Measurements from ENCODE around the gene SFI1.

GRCh38 chr22:31637891-31638618, 141.7 kb downstream of the SFI1 start:
- TF ChIP-seq CTCF (IDR thresholded peaks at IDR 0.05; ENCODE audit: control extremely low read depth in 1 of 3, insufficient read depth in 1 of 3, low read depth in 1 of 3, low read length in 3 of 3) (no peak), POLR2A (IDR thresholded peaks at IDR 0.05; ENCODE audit: control extremely low read depth in 1 of 2, low read depth in 2 of 2, low read length in 2 of 2) (no peak), SIRT6 (IDR thresholded peaks at IDR 0.05; ENCODE audit: low read length) (no peak), GABPA (IDR thresholded peaks at IDR 0.05; ENCODE audit: borderline replicate concordance, insufficient read depth, low read length) (no peak), SRF (IDR thresholded peaks at IDR 0.05; ENCODE audit: low read depth, low read length) (no peak), TBP (IDR thresholded peaks at IDR 0.05; ENCODE audit: low read depth, low read length) (no peak), TCF12 (IDR thresholded peaks at IDR 0.05; ENCODE audit: low read depth, low read length) (no peak)
